HG03175 (cell line): Measurements from ENCODE around the gene UBE4A.

ENCODE experiments used
- ATAC-seq: cut with Tn5 transposase; IDR thresholded peaks from one replicate; pipeline ENCODE4 v1.9.1; 2021; ENCODE audit warnings: mild to moderate bottlenecking, moderate library complexity; ENCODE audit not compliant: unreplicated experiment

The UBE4A gene, protein sequence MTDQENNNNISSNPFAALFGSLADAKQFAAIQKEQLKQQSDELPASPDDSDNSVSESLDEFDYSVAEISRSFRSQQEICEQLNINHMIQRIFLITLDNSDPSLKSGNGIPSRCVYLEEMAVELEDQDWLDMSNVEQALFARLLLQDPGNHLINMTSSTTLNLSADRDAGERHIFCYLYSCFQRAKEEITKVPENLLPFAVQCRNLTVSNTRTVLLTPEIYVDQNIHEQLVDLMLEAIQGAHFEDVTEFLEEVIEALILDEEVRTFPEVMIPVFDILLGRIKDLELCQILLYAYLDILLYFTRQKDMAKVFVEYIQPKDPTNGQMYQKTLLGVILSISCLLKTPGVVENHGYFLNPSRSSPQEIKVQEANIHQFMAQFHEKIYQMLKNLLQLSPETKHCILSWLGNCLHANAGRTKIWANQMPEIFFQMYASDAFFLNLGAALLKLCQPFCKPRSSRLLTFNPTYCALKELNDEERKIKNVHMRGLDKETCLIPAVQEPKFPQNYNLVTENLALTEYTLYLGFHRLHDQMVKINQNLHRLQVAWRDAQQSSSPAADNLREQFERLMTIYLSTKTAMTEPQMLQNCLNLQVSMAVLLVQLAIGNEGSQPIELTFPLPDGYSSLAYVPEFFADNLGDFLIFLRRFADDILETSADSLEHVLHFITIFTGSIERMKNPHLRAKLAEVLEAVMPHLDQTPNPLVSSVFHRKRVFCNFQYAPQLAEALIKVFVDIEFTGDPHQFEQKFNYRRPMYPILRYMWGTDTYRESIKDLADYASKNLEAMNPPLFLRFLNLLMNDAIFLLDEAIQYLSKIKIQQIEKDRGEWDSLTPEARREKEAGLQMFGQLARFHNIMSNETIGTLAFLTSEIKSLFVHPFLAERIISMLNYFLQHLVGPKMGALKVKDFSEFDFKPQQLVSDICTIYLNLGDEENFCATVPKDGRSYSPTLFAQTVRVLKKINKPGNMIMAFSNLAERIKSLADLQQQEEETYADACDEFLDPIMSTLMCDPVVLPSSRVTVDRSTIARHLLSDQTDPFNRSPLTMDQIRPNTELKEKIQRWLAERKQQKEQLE

DNA sequence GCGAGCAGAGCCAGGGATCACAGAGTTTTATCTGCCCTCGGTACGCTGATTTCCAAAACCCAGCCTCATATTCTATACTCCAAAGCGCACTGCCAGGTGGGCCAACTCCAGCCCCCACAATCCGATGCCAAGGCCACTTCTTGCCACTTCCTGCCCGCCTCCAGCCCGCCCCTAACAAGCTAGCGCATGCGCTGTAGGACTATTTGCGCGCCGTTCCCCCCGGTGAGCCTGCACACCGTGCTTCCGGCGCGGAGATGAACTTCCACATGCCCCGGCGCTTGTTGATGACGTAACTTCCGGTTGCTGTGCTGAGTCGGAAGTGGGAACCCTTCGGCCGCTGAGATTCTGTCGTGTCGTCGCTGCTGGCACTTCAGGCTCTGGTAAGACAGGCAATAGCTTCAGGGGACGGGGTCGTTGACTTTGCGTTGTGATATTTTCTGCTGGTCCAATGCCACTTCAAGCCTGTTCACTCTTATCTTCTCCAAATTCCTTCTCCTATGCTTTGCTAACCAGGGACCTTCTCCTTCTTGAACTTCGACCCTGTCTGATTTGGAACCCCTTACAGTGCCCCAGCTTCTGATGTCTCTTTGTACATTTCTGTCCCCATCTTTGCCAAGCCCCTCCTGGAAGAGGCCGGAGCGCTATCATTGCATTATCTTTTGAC, at the start of gene UBE4A:
TSS of gene UBE4A (plus strand) at position 306 of the 664 bp plus-strand sequence. CDS start 5,481 bp downstream, outside the sequence.
- peak; percentile 93 for ATAC-seq

DNA sequence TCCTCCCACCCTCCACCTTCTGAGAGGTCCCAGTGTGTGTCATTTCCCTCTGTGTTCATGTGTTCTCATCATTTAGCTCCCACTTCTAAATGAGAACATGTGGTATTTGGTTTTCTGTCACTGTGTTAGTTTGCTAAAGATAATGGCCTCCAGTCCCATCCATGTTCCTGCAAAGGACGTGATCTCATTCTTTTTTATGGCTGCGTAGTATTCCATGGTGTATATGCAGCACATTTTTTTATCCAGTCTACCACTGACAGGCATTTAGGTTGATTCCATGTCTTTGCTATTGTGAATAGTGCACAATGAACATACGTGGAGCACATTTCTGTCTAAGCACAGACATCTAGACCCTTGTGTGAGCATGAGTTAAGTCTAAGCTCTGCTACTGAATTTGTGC, 49.1 kb upstream of the UBE4A start:
- no peak for ATAC-seq

DNA sequence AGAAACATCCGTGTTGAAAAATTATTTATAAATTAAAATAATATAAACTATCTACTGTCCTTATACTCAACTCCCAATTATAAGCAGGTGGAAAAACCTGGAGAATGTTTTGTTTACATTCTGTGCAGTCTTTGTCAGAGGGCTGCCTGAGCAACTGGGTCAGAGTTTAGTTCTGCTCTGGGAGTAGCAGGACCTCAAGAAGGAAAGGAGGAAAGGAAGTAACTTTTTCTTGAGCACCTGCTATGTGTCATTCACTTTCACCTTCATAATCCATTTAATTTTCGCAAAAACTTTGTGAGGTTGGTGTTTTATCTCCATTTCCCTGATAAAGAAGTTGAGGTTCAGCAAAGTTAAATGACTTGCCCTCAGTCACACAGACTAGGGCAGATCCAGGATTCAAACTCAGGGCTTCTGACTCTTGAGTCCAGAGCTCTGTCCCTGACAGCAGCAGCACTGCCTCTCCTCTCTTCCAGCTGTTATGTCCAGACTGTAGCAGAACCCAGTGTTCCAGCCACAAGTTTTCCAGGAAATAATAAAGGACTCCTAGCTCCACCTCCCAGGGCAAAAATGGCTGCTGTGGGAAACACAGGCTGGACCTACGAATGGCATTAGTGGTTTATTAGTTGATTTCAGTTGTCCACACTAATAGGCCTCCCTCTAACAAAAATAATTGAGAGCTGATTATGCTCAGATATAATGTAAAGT, 48.5 kb upstream of the UBE4A start:
- ATAC-seq, result no peak

DNA sequence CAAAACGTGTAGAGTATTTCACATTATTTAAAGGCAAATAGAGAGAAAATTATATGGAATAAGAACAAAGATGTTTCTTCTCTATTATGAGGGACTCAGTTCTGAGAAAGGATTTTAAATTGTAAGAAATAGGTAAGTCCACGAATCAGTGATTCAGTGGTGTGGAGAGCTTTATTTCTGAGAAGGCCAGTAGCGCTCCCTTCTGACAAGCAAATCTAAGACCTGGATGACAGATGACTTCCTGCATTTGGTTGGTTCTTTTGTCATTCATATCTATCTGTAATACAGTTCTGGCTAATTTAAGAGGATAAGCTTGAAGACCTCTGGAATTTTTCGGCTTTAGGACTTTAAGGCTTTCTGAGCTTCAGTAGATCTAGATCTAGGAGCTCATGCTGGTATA, 47.9 kb upstream of the UBE4A start:
- ATAC-seq, result no peak

DNA sequence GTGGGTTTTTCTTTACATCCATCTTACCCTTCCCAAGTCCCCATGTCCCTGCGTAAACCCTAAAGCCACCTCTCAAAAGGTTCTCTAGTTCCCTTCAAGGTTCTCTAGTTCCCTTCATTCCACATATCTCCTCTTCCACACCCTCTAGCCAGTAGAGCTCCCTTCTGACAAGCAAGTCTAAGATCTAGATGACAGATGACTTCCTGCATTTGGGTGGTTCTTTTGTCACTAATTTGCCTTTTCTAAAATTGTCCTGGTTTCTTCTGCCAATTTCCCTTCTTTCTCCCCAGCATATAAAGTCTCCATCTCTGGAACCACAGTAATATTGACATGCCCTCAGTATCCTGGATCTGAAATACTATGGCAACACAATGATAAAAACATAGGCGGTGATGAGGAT, 47.1 kb upstream of the UBE4A start:
- no peak for ATAC-seq

DNA sequence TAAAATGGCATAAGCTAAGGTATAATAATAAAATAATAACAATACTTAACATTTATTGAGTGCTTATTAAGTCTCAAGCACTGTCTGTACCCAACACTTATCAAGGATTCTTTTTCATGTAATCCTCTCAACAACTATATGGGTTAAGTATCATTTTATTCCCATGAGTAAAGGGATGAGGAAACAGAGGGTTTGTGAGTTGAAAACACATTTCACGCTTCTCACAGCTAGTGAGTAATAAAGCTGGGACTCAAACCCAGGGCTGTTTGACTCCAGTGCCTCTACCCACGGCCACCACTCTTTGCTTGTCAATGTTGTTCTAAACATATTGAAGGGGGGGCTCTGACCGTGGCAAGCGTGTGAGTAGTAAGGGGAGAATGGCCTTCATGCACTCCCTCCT, 46.2 kb upstream of the UBE4A start:
- ATAC-seq, result no peak

DNA sequence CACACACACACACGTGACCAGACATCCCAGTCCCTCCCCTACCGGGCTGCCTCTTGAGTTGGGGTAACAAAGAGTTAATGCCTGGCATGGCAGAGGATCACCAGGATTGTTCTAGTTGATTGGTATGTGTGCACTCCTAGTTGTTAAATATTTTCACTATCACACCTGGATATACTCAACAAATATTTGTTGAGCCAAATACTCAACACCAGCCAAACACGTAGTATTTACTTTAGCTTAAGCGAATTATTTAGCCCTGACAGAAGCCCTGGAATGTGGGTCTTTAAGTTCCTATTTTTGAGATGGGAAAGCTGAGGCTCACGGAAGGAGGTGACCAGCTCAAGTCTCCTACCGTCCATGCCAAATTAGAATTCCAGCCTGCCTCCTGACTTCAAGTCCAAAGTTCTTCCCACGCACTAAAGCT, 44.4 kb upstream of the UBE4A start:
- ATAC-seq, result no peak

DNA sequence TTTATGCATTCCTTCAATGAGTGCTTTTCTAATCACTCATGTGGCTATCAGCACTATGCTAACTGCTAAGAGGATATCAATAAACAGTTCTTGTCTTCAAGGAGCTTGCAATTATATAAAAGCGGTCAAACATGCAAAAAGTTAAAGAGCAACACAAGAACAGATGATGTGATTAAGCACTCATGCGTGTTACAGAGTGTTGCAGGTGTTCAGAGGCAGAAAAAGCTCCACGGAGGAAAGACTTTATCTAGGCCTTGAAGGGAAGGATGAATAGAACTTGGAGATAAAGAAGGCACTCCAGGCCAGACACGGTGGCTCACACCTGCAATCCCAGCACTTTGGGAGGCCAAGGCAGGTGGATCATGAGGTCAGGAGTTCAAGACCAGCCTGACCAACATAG, 41.3 kb upstream of the UBE4A start:
- no peak for ATAC-seq

DNA sequence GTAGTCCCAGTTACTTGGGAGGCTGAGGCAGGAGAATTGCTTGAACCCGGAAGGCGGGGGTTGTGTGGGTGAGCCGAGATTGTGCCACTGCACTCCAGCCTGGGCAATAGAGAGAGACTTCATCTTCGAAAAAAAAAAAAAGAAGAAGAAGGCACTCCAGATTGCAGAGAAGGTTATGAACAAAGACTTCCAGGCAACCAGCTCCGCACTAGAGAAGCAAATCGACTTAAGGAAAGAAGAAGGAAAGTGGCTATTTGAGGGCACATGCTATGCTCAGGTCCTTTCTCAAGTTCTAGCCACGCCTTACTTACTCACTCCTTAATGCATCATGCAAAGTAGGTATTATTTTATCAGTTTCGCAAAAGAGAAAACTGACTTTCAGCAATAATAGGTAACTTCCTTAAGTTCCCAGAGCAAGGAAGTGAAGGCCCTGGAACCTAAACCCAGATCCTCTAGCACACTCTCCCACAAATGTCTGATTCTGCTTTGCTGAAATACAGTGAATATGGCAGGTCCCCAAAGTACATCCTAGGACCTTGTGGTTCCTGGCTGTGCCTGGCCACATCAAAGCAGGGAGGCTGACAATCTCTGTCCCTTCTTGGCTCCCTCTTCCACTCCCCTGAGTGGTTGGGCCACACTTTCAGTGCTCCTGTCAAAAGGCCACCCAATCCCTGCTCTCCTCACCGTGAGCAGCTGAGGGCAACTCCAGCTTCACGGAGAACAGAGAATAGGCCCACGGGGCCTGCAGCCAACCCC, 40.6 kb upstream of the UBE4A start:
- ATAC-seq, result no peak

DNA sequence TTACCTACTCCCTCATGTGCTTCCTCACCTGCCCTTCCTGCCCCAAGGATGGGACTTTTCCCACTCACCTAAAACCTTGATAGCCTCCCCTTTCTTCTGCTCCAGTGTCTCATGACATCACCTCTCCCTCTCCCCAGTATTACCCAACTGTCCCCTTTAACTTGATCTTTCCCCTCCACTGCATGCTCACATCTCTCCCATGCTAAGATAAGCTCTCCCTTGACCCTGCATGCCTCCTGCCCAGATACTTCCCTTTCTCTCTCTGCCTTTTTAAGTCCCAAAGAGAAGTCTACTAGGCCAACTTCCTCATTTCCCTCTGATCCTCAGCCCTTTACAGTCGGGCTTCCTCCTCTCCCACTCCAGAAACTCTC, 40.1 kb upstream of the UBE4A start:
- no peak for ATAC-seq

DNA sequence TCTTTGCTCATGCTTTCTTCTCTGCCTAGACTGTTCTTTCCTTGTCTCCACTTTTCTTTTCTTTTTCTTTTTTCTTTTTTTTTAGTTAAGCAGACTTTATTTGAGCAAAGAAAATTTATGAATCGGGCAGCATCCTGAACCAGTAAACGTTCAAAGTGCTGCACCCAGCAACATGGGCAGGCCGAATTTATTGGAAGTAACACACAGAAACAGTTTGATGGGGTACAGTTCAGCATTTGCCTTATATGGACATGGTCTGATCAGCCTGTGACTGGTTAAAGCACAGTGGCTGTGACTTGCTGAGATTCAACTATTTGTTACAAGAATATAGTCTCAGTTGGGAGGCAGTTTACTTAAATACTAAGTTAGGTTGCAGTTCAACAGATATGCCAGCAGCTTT, 38.9 kb upstream of the UBE4A start:
- no peak for ATAC-seq

DNA sequence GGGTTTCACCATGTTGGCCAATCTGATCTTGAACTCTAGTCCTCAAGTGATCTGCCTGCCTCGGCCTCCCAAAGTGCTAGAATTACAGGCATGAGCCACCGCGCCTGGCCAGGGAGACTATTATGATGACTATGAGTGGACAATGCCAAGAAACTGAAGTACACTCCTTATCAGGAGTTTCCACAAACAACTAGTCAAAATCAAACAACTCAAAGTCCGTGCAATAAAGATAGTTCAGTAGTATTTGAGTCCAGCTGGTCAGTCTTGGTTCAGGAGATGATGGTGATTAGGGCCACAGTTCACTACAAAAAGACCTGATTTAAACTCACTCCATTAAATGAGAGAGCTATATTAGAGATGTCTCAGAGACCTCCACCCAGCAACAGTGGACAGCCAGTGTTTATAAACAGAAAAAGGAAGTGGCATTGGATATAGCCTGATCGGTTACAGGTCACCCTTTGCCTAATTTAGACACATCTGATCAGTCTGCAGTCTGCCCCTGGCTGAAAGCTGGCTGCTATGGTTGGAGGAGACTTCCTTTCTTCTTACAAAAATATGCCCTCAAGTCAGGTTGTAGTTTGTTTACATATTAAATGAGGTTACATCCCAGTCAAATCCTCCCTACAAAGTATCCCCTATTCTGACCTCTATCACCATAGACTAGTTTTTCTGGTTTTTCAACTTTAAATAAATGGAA, 37.9 kb upstream of the UBE4A start:
- peak; percentile 43 for ATAC-seq

DNA sequence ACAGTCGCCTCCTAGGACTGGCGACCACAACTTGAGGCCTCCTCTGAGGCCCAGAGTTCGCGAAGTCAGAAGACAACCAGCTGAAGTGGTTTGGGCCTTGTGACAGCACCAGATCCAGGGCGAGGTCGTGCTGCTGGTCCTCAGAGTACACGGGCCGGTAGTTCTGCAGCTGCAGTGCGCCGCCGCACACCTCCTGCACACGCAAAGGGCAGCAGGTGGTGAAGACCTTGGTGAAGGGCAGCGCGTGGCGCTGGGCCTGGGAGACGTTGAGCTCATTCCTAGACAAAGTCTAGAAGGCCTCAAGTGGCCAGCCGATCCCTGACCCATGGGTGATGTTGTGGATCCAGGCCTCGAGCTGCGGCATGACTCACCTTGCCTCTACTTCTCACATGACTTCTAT, 36.7 kb upstream of the UBE4A start:
- no peak for ATAC-seq

DNA sequence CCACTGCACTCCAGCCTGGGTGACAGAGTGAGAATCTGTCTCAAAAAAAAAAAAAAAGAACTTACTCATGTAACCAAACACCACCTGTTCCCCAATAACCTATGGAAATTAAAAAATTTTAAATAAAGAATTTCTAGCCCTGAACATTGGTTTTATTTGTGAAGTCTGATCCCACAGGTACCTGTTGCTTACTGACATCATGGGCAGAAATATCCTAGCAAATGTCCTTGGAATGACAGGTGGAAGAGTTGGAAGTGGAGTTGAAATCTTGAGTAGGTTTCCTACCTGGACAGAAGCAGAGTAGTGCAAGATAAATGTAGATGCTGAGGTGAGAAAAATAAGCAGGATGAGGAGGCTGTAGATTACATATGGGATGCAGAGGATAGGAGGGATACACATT, 34.1 kb upstream of the UBE4A start:
- no peak for ATAC-seq

DNA sequence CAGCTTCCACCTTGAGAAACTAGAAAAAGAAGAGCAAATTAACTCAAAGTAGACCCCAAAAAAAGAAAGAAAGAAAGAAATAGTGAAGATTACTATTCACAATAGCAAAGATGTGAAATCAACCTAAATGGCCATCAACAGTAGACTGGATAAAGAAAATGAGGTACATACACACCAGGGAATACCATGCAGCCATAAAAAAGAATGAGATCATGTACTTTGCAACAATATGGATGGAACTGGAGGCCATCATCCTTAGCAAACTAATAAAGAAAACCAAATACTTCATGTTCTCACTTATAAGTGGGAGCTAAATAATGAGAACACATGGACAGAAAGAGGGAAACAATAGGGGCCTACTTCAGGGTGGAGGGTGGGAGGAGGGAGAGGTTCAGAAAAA, 30.7 kb upstream of the UBE4A start:
- no peak for ATAC-seq

DNA sequence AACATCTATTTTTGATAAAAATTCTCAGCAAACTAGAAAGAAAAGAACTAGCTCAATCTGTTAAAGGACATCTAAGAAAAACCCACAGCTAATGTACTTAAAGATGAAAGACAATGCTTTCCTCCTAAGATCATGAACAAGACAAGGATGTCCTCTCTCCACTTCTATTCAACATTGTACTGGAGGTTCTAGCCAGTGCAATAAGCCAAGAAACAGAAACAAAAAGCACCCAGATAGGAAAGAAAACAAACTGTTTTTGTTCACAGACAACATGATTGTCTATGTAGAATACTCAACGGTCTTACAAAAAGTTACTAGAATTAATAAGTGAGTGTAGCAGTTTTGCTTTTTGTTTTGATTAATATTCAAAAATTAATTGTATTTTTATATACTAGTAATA, 24.7 kb upstream of the UBE4A start:
- no peak for ATAC-seq

DNA sequence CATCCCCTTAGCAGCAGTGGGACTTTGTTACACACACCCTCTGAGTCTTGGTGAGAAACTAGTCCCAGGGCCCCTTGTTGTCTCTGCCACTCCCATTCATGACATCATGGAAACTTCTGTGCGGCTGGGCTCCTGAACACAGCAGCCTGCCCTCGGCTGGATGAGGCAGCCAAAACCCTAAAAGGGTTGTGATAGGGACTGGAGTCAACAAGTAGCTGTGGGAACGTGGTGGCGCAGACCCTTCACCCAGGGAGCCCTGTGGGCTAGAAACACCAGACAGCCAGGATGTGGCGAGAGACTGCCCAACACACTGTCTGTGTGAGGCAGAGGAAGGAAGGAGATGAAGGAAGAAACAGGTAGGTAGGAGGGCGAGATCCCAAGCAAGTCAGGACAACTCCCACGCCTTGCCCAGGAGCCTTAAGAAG, 20.8 kb upstream of the UBE4A start:
- no peak for ATAC-seq

DNA sequence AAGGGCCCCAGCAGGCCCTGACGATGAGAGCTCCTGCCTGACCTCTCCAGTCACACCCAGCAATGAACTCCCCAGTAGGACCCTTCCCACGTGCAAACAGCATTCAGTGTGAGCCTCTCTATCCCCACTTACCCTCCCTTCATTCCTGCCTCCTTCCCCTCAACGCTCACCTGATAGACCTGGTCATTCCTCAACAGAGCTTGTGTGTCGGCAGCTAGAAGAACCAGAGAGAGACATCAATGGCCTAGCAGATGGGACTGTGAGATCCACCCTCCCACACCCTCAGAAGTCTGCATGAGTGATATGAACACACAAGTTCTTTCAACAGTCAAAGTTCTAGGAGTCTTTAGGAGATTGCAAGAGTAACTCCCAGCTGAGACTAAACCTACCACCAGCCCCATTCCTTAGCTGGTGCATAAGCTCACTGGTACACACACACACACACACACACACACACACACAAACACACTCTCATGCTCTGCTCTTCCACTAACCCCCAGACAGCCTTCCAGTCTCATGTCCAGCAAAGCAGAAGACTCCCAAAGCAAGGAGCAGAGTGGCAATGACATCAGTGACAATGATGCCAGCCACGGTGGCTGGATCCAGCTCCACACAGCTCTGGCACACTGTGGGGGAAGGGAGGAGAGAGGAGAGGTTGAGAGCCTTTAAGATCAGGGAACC, 20.0 kb upstream of the UBE4A start:
- ATAC-seq, result no peak

DNA sequence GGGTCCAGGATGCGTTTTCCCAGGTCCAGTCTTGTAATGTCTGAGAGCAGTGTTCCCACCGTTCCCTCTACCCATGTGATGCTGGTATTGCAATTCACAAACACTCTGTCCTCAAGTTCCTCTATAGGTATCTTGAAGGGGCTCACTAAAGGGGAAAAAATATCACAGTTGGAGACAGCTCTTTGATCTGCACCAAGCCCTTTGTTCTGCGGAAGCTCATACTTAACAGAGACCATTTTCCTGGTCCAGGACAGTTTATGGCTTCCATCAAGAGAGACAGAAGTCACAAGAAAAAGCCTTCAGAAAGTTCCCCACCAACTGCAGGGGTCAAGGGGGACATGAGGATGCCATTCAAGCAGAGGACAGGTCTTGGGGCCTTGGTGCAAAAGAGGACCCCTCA, 19.0 kb upstream of the UBE4A start:
- ATAC-seq, result no peak
